ENCODE measurements around the gene DNMT3A.

The DNMT3A gene

DNA sequence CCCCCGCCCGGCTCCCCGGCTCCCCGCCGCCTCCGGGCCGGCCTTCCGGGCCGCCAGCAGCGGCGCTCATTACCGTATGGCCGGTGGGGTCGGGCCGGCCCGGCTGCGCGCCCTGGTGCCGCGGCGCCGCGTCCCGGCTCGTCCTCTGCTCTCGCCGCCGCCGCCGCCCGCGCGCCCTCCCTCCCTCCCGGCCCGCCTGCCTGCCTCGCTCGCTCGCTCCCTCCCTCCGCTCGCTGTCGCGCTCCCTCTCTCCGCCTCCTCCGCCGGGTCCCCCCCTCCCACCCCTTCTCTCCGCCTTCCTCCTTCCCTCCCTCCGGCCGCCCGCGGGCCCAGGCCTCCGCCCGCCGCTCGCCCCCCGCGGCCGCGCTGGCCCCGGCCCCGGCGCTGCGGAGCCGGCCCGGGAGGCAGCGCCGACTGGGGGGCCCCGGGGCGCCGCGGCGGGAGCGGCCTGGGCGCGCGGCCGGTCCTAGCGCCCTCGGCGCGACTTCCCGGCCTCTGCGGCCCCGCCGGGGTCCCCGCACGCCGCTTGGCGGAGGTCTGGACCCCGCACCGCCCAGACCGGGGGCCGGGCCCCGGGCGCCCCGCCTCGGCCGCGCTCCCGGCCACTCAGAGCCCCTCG is at the start of gene DNMT3A:
Gene DNMT3A, minus strand, starts transcription at position 173 of the 619 bp plus-strand sequence. CDS start 27,941 bp downstream, outside the sequence.
- peak; percentile 82 for DNase-seq (ENCODE audit: low read depth)

DNA sequence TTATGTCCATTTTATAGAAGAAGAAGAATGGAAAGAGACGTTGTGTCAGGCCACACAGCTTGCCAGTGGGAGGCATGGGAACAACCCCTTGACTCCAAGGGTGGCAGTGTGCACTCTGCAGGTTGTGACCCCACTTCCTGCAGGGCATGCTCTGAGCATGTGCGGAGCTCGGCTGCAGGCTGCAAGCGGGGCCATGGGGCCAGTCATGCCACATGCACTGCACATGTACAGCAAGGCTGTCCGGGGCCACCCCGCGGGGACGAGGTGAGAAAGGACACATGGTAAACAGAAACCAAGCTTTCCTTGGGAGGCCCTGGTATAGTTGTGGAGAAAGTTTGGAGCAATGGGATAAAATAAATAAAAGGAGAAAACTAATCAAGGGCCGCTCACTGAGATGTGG is 47.4 kb upstream of the DNMT3A start:
- no peak for DNase-seq (ENCODE audit: low read depth)

DNA sequence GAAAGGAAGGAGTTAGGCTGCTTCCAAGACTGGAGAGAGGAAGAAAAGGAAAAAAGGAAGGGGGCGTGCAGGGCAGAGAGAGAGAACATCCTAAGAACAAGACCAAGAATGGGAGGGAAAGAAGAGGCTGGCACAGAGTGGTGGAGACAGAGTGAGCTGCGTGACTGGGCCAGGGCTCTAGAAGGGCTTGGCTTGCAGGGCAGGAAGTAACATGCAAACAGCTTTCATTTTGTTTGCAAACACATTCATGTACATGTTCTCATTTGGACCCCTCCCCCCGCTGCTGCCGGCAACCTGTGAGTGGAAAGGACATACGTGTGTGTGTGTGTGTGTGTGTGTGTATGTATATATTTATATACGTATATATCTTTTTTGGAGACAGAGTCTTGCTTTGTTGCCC is 46.8 kb upstream of the DNMT3A start:
- no peak for DNase-seq (ENCODE audit: low read depth)

DNA sequence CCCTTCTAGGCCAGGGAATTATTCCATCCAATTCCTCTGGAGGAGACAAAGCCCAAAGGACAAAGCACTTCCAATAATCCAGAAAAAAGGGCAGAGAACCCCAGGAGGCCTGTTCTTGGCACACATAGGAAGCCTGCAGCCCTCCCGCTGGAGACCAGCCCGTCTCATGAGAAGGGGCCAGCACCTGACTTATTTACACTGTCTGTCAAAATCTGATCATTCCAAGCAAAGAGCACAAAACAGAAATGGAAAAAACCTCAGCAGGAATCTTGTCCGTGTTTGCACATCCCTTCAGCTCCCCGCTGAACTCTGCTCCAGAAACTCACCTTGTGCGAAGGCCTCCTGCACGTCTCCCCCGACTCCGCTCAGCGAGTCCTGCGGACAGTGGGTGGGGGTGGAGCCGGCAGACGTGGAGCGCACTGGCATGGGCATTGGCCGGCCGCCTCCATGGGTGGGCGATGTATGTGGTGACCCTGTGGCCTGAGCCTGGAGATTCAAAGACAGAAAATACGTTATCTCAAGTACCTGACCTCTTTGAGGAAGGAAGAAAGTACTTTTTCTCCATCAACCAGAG is 46.2 kb upstream of the DNMT3A start:
- no peak for DNase-seq (ENCODE audit: low read depth)

DNA sequence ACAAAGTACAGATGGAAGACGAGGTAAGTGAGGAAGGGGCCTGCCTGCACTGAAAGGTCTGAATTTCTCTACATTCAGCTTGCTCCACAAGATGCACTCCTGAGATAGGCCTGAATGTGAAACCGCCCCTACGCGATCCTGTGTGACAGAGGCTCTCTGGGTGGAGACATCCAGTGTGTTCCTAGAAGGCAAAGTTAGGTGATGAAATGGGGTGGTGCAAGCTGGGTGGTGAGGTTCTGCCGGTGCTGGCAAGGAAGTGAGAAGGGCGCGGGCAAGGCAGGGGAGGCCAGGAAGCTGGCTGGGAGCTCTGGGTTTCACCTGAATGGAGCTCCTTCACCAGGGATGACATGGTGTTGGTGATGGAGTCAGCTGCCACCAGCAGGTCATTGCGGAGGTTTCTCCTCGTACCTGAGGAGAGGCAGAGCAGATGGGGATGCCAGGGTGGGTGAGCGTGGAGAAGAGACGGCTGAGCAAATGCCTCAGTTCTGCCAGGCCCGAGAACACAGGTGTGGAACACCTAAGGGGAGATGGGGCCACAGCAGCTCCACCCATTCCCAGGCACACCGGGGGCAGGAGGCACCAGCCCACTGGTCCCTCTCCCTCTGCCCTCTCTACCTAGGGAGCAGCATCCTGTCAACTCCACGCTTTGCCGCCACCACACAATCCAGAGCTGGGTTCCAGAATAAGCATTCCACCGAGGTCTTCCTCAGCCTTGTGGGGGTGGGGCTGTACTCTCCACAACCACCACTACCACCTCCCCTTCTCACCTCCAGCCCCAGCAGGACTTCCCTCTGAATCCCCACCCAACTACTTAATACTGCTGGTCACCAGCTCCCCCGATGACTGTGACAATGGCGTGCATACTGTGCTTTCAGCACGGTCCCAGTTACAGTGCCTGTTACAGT is 45.5 kb upstream of the DNMT3A start:
- no peak for DNase-seq (ENCODE audit: low read depth)

DNA sequence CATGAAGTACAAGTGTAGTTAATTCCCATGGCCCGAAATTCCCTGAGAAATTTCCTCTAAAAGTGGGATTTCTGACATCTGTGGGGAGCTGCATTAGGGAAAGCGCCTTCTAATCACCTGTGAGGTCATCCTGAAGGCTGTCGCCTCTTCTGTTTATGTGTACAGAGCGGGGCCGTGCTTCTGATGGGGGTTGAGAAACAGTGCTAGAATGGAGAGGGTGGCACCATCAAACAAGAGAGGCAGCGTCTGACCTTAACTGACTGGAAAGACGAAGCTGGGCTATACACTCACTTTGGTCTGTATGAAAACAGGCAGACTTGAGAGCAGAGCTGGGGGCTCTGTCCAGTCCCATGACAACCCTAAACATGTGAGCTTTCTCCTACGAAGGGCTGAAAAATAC is 44.2 kb upstream of the DNMT3A start:
- DNase-seq (ENCODE audit: low read depth), result no peak

DNA sequence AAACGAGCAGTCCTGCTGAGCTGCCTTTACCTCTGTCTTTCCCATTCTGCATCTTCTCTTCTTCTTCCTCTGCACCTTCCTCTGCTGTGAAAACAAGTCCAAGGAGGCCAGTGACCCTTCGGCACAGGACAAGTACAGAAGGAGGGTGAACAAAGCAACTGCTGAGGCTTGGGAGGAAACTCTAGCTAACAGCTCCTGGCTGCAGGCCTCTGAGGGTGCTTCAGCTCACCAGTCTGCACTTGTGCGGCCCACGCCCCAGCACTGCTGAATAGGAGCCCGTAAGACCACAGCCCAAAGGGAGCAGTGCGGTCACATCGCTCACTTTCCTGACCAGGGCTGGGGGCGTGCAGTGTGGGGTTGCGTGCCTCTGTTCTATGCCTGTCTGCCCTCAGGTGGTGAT is 42.1 kb upstream of the DNMT3A start:
- no peak for DNase-seq (ENCODE audit: low read depth)

DNA sequence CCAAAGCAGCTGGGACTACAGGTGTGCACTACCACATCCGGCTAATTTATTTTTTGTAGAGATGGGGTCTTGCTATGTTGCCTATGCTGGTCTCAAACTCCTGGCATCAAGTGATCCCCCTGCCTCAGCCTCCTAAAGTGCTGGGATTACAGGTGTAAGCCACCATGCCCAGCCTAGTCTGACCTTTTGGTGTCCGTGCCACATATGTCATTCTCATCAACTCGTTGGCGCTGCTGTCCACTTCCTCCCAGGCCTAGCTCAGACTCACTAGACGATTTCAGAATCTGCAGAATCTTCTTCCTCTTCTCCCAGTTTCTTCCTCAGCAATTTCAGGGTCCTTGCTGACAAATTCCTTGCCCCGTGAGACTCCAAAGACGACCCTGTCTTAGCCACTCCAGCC is 39.8 kb upstream of the DNMT3A start:
- DNase-seq (ENCODE audit: low read depth), result no peak

DNA sequence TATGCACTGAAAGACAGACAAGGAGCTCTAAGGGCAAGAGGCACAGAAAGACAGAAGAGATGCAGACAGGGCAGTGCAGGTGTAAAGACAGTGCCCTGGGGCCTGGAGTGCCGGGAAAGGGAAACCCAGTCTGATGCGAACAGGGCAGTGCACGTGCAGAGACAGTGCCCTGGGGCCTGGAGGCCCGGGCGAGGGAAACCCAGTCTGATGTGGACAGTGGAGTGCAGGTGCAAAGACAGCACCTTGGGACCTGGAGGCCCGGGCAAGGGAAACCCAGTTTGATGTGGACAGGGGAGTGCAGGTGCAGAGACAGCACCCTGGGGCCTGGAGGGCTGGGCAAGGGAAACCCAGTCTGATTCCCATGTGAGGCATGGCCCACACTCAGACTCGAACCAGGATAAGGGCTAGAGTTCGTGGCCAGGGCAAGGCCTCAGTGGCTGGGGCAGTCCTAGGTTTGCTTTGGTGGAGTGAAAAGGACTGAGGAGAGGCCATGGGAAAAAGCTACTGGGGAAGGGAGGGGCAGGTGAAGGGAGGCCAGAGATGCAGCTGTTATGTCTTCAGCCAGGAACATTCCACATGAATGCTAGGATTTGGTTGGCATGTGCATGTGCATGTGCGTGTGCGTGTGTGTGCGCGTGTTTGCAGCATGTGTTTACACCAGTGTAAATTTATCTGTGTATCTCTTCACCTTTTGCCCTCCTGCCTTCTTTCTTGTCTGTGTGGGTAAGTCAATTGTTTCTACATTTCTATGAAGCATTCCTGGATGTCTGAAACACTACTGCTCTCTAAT is 39.1 kb upstream of the DNMT3A start:
- DNase-seq (ENCODE audit: low read depth), result no peak

DNA sequence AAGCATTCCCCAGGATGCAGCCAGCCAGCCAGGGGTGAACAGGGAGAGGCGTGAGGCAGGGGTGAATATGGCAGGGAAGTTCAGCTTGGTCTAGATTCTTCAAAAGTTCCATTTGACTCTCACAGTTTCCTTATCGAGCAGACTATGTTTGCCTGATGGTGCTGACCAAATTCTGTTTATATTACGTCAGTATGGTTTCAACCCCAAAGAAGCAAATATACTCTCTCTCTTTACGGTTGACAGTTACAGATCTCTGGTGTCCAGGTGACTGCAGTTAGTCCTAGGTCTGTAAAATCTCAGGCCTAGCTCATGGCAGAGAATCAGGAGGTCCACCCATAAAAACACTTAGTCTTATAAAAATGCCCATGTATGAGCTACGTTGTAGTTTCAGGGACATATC is 38.3 kb upstream of the DNMT3A start:
- DNase-seq (ENCODE audit: low read depth), result no peak

DNA sequence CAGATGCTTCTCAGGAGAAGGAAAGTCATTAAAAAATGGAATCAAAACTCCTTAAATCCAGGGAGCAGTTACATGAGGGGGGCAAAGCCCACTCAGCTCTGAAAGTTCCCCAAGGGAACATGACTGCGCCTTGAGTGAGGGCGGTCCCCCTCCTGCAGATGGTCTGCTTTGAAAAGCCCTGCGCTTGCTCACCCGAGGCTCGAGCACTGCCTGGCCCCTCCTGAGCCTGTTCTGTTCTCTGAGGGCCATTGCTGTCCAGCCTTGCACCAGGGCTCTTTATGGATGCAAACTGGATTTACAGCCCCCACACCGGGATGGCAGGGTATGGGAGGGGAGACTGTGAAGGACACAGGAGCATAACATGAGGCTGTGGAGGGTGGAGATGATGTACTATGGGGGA is 37.8 kb upstream of the DNMT3A start:
- no peak for DNase-seq (ENCODE audit: low read depth)

DNA sequence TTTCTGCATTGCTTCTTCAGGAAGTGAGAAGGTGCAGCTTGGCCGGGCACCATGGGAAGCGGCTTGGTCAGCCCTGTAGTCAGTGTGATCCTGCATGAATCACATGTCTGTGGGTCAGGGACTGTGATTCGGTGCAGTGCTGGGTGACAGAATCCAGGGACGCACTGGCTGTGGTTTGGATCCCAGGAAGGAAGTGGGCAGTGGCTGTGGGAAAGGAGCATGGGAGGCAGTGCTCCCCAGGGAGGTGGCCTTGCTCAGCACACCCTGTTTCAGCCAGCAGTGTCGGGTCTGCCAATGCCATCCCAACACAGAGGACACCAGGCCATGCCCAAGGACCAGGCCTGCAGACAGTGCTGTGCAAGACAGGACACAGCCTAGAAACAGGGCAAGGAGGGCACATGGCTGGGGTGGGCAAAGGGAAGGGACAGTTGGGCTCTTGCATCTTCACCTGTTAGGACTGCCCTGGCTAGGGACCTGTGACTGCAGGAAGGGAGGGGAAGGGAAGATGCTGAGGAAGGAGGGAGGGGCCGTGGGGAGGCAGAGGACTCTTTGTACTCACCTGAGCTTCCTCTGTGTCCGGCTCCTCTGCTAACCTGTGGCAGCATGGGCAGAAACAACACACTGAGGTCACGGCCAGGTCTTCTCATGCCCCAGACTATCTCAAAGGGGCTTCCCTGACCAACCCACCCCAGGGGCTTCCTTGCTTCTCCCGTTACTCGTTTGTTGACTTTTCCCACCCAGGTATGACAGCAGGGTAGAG is 37.2 kb upstream of the DNMT3A start:
- DNase-seq (ENCODE audit: low read depth), result no peak

DNA sequence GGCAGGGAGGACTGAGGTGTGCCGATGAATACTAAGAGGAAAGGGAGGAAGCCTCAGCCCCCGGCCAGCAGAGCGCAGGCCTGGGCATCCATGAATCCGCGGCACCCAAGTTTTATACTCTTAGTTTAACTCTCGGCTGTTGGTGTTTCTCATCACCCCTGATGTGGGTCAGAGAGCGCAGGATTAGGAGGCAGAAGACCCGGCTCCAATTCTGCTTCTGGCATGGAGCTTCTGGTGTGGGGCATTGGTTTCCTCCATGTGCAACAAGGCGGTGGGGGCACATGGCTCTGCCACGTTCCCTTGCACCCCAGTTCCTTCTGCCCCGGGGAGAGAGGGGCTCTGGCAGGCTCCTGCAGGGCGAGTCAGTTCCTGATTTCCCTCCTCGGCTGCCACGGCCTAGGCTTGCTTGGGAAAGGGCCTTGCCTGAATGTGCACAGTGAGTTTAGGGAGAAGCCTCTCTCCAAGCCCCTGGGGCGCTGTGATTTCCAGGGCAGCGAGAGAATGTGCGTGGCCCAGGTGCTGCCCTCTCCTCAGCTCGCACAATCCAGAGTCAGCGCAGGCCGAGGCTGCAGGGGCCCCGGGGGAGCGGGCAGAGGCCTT is 36.2 kb upstream of the DNMT3A start:
- no peak for DNase-seq (ENCODE audit: low read depth)

DNA sequence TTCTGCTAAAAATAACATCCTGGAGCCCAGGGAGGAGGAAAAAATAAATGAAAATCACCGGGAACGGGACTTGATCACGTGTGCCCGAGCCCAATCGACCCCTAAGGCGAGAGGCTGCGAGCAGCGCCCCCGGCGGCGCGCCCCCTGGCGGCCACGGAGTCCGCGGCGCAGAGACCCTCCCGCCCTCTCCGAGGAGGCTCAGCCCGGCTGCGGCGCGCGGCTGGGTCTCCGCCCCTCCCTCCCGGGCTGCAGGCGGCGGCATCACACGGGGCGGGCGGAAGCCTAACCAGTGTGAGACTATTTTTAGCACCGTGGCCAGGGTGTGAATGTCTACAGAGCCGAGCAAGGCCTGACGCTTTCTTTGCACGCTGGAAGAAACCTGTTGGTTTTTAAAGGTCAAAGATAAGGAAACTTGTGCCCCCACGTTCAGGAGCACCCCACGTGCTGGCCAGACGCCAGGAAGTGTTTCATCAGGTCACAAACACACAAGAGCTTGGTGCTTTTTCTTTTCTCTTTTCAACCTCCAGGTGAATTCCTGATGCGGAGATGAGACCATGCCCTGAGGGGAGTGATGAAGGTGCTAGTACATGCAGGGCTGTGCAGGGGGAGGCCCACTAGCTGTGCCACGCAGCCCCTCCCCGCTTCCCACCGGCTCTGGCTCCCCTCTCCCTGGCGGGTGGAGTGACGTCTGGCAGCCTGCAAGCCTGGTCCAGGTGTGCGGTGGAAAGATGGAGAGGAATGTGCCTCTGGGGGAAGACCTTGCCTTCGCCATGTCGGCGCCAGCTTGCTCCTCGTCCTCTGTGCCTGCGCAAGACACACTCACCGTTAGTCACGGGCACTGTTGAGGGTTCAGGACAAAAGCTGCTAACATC is 35.3 kb upstream of the DNMT3A start:
- peak; percentile 78 for DNase-seq (ENCODE audit: low read depth)

DNA sequence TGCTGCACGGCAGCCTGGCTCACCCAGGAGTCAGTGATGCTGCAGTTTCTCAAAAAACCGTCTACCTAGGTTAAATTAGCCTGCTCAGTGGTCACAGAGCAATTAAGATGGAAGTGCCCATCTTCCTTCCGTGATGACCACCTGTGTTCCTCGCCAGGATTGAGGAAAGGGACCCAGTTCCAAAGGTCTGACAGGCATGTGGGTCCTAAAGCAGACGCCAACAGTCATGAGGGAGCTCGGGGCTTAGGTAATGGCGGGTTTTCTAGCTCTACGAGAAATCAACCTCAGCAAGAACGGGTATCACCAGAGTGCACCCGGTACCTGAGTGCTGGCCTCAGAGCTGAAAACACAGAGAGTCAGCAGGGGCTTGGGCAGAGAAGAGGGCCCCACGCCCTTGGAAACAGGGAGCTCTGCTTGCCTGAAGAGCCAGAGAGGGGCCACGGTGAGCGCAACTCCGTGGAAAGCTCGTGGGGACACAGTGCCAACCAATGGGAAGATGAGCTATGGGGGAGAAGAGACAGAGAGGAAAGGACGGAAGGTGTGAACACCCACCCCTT is 34.3 kb upstream of the DNMT3A start:
- no peak for DNase-seq (ENCODE audit: low read depth)

DNA sequence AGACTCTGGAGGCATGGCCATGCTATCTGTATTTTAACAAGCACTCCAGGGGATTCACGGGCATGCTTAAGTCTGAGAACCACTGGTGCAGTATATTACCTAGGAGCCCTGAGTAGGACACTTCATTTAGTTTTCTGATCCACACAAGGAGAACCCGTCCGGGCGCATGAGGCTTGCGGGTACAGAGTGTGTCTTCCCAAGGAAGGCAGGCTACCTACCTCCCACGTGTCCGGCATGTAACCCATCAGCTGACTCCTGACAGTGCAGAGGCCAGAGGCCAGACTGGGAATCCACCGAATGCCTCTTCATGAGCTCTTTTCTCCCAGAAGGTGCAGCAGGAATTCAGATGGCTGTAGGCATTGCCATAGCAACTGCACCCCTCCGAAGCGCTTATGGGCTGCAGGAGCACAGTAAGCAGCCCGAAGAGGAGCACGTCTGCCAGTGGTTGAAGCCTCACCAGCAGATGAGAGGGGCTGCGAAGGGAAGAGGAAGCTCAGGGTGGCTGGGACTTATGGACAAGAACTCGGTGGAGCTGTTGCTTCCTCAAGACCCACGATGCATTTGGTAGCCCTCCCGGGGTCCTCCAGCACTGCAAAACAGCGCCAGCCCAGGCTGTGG is 33.8 kb upstream of the DNMT3A start:
- no peak for DNase-seq (ENCODE audit: low read depth)

DNA sequence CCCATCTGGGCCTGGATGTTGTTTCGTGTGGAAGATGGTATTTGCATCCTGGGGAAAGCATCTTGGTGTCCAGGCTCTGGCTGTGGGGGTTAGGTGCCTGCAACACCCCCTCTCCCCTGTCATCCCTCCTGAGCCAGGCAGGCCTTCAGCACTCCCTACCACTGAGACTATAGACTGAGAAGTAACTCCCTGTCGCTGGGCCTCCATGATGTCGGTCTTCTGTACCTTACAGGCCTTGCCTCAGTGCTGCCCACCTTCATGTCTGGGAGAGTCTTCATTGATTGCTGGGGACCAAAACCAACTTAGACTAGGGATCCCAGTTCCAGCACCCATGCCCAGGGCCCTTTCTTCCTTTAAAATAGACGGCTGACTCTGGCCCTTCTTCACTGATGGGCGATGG is 33.1 kb upstream of the DNMT3A start:
- no peak for DNase-seq (ENCODE audit: low read depth)

DNA sequence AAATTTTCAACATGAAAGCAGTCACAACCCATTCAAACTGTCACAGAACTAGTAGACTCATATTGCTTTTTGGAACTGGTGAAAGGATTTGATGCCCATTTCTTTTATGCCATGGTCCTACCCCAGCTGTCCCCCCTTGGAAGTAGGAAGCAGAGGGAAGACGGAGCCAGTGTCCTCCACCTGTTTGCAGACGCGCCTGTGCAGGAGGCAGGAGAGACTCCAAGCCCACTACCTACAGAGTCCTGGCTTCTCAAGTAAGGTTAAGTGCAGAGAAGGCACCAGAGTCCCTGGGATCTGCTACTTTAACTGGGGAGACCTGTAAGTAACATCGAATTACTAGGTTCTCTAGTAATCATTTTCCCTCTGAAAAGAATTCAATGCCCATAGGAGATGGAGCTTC is 32.7 kb upstream of the DNMT3A start:
- no peak for DNase-seq (ENCODE audit: low read depth)

DNA sequence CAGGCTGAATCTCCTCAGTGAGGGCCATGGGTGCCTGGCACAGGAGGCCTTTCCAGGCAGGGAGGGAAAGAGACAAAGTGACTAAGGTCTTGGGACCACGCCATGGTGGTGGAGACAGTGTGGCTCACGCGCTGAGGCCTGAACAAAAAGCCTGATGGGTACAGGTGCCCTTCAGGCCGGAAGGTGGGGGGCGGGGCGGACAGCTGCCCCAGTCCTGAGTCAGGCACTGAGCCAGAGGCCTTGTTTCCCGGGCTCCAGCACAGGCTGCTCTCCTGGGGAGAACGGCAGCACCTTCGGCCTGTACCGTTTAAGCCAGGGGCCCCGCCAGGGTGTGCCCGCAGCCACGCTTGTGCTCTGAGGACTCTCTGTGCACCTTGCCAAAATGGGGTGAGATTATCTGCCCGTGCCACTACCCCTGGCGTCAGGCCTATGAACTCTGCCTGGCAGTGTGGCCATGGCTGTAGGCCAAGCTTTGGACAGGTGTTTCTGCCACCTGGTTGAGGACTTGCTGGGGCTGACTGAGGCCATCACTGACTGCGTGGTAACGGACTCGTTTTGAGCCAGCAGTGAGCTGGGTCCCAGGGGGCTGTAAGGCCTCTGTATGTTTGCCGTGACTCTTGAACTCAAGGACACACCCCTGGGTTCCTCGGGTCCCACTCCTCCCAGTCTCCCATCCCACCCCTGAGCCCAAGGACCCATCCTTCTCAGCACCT is 31.7 kb upstream of the DNMT3A start:
- DNase-seq (ENCODE audit: low read depth), result no peak
